Spinal cord (tissue), 10 donors: ENCODE measurements around the gene SCARF2. TPM values are rescaled to one million over a fixed set of nuclear protein-coding genes. Genes with fewer than 3 reads are reported as not detected.

Source experiments
- DNase-seq, 6 donors: peaks; one replicate each; pipeline versions ENCODE4 v3.0.0 to v3.0.0-alpha.2; 2013 to 2015; ENCODE audit warnings: low spot score in 6 of 6, low read depth in 4 of 6
- H3K27ac ChIP-seq: one replicate; pipeline ENCODE4 v1.5.1; 2013; ENCODE audit warnings: low read depth, low read length, control low read depth
- H3K27me3 ChIP-seq: one replicate; pipeline ENCODE4 v1.6.1; 2013; ENCODE audit warnings: low read length; ENCODE audit not compliant: control insufficient read depth, insufficient read depth
- H3K36me3 ChIP-seq: one replicate; pipeline ENCODE4 v1.6.1; 2013; ENCODE audit warnings: low read length; ENCODE audit not compliant: control insufficient read depth, insufficient read depth
- H3K4me1 ChIP-seq: one replicate; pipeline ENCODE4 v1.6.1; 2013; ENCODE audit warnings: low read length; ENCODE audit not compliant: control insufficient read depth, insufficient read depth
- H3K4me3 ChIP-seq: one replicate; pipeline ENCODE4 v1.5.1; 2013; ENCODE audit warnings: low read depth, low read length, control low read depth
- H3K9me3 ChIP-seq: one replicate; pipeline ENCODE4 v1.6.1; 2013; ENCODE audit warnings: low read length; ENCODE audit not compliant: control insufficient read depth, insufficient read depth
- WGBS: methylation state at CpG from one replicate; pipeline ENCODE4 v1.1.5; 2013; ENCODE audit warnings: missing lambda C conversion rate; ENCODE audit not compliant: insufficient coverage; 5-methylcytosine and 5-hydroxymethylcytosine counted together
- polyA plus RNA-seq, 2 donors: library from polyadenylated mRNA; unstranded; fragments of 120-200 nt; gene quantifications; one replicate each; pipeline ENCODE4 v1.2.1, GENCODE V29; 2013; ENCODE audit not compliant: insufficient read length in 2 of 2
- total RNA-seq, 2 donors: library from RNA; depleted of rRNA in 1 of 2; stranded (reverse); fragments of 120-200 nt in 1 of 2; fragments of >200 nt in 1 of 2; gene quantifications; one replicate each; pipeline versions ENCODE4 v1.2.3 to v1.2.4, GENCODE V29; 2013 to 2014
- donor health status: healthy.

The SCARF2 gene
- total and polyA plus RNA-seq, 4 donors, result 5.7 to 21.8 (median 12.9) TPM

DNA sequence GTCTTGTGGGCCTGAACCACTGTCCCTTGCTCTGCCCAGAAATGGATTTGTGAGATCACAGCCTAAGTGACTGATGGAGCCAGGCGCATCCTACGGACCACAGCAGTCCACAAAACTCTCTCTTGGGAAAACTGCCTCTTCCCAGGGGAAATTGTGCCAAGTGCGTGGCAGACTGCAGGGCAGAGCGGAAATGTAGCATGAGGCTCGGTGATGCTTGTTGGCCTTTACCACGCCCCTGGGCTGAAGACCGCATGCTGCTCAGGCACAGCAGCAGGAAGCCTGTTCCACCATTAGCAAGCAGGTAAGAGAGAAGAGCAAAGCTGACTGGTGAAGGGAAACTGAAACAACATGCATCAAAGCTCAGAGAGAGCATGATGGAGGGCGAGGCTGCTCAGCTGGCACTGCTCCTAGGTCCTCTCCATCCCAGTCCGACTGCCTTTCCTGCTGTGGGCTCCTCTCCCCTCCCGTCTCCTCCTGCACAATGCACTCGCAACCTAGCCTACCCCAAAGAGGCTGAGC is 26.5 kb upstream of the SCARF2 start:
- Histone ChIP-seq H3K27me3 (no peaks in the 10 kb centered on the region), H3K27ac (no peak overlapping the region), H3K4me3 (no peak overlapping the region), H3K4me1 (peaks cover 6% of the 10 kb centered on the region), H3K36me3 (peaks cover 51% of the 10 kb centered on the region), H3K9me3 (no peaks in the 10 kb centered on the region)
- DNase-seq, result no peak
- 88% methylated on average over 9 of the region's 11 CpGs for WGBS

DNA sequence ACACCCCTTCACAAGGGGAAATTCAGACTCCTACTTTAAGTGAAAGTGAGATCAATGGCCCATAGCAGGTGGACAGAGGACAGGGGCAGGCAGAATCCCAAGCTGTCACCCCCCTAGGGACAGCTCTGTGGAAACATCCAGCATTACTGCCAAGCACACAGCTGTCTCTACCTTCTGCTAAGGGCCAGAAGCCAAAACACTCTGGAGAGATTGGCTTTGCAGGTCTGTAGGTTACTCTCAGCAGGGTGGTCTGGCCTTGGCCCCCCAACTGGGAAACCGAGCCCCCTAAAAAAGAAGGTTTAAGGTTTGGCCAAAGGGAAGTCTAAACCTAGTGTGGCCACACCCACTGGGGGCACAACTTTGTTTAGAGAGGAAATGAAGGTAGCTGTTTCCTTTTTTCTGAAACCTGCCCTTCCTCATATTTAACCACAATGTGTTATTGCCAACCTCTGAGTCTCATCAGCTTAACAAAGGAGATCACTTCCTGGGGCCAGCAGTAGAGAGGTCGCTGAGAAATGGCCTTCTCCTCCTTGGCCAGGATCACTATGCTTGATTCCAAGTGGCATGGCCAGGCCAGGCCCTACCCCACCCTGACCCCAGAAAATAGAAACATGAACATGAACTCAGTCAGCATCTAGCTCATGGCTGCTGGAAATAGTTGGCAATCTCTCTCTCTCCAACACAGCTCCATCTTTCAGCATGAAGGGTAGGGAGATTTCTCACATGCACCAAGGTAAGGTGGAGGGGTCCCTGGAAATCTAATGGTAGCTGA is 25.9 kb upstream of the SCARF2 start:
- WGBS, result 67% methylated on average over 1 of the region's 2 CpGs
- Histone ChIP-seq H3K9me3 (no peaks in the 10 kb centered on the region), H3K27me3 (no peaks in the 10 kb centered on the region), H3K4me3 (no peak overlapping the region), H3K27ac (no peak overlapping the region), H3K4me1 (peaks cover 9% of the 10 kb centered on the region), H3K36me3 (peaks cover 51% of the 10 kb centered on the region)
- DNase-seq, result no peak

DNA sequence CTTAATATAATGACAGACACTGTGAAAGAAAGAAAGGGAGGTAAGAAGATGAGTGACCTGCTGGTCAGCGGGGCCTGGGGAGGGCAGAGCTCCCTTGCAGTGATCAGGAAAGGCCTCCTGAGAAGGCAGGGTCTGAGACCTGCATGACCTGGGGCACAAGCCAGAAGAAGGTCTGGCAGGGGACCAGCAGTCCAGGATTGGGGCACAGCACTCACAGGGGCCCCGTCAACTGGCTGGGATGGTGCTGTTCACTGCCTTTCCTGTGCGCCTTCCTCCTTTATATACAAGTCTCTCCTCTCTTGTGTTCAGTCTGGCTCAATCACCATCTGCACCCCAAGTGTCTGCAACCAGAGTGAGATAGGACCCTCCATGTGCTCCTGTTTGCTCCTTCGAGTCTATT is 22.2 kb upstream of the SCARF2 start:
- peaks cover 46% of the 10 kb centered on the region for H3K36me3 ChIP-seq

DNA sequence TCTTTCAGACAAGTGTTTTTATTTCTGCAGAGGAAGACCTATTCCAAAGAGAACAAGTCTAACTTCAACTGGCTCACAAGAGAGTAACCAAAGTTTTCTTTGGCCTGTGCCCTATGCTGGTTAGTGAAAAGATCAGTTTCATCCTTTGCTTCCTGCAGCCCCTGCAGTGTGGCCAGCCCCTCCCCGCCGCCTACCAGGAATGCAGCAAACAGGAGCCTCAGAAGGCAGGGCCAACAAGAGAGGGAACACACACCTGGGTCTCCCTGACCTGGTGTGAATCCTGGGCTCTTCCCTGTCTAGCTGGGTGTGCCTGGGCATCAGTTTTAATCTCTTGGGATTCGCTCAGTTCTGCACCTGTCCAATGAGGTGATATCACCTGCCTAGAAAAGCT is 21.5 kb upstream of the SCARF2 start:
- Histone ChIP-seq H3K36me3 (peaks cover 39% of the 10 kb centered on the region), H3K27ac (no peak overlapping the region), H3K4me1 (peaks cover 15% of the 10 kb centered on the region), H3K9me3 (no peaks in the 10 kb centered on the region), H3K4me3 (no peak overlapping the region), H3K27me3 (no peaks in the 10 kb centered on the region)
- 87% methylated on average over 3 of the region's 3 CpGs for WGBS
- DNase-seq, result peak in 1 of 6 donors; percentile 45

More for the DNA sequence above, 22.2 kb upstream of the SCARF2 start:
- Histone ChIP-seq H3K4me1 (peaks cover 16% of the 10 kb centered on the region), H3K27me3 (no peaks in the 10 kb centered on the region), H3K4me3 (no peak overlapping the region), H3K9me3 (no peaks in the 10 kb centered on the region), H3K27ac (no peak overlapping the region)
- WGBS, result 76% methylated on average over 4 of the region's 4 CpGs
- DNase-seq, result no peak

DNA sequence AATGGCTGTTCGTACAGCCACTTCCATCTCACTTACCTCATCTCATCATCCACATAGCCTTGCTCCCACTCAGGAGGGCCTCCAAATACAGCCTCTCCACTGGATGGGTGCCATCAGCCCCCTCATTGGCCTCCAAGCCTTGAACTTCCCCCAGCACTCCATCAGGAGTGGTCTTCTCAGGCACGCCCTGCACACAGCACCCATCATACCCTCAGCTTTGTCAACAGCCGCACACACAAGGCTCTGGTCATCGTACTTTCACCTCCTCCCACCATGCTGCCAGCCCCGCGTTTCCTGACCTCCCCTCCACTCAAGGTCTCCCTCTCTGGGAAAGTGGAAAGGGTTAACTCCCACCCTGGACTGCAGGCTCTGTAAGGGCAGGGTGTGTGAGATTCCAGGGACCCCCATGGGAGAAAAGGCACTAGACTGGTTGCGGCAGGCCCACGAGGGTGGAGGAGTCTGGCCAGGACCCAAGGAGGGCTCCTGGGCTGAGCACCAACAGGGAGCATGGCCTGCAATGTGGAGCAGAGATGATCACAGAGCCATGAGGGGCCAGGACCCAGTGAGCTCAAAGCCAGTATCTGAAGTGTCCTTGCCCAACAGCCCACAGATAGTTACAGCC is 21.0 kb upstream of the SCARF2 start:
- H3K36me3 ChIP-seq, result peaks cover 35% of the 10 kb centered on the region
- H3K27me3 ChIP-seq, result no peaks in the 10 kb centered on the region
- H3K4me3 ChIP-seq, result no peak overlapping the region
- no peak for DNase-seq
- H3K4me1 ChIP-seq, result peaks cover 10% of the 10 kb centered on the region
- no peaks in the 10 kb centered on the region for H3K9me3 ChIP-seq
- H3K27ac ChIP-seq, result no peak overlapping the region
- WGBS, result 49% methylated on average over 3 of the region's 8 CpGs

DNA sequence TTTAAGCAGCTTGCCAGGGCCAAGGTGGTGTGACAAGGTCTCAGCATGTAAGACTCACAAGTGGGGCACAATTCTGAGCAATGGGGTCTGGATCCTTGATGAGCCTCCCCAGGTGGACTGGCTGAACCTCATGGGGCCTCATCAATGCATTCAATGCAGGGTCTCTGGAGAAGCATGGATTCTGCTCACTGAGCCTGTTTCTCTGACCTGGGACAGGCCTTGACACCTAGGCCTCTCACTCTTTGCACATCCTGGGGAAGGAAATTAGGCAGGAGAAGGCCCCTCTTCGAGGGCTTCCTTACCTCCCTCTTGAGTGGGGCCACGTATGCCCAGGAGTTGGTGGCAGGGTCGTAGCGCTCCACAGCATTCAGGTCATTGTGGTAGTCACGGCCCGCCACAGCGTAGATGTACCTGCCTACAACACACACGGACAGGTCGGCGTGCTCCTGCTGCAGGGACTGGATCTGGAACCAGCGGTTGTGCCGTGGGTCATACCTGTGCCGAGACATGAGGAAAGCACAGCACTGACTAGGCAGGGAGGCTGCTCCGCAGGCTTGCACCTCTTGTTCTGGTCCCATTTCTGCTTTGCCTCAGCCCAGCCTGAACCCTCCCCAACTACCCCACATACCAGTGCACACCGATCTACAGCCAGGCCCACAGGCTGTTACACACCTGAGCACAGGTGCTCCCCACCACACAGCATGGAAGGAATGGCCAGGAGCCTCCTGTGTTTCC is 20.0 kb upstream of the SCARF2 start:
- DNase-seq, result no peak
- 98% methylated on average over 15 of the region's 15 CpGs for WGBS
- H3K4me3 ChIP-seq, result no peak overlapping the region
- H3K27me3 ChIP-seq, result no peaks in the 10 kb centered on the region
- H3K4me1 ChIP-seq, result peaks cover 10% of the 10 kb centered on the region
- H3K9me3 ChIP-seq, result no peaks in the 10 kb centered on the region
- H3K36me3 ChIP-seq, result peaks cover 30% of the 10 kb centered on the region
- H3K27ac ChIP-seq, result no peak overlapping the region

DNA sequence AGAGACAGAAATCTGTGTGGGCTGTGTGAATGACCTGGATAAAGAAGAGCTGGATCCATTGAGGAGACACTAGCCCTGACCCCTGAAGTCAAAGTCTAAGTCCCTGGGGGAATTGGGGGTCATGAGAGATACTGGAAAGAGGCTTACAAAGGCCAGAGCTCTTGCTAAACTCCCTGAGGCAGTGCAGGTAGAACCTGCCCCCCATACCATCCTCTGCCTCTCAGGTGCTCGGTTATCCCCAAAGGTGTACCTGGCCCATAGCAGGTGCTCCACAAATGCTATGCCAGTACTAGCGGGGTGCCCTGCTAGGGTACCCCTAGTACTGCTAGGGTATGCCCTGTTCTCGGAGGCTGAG is 19.1 kb upstream of the SCARF2 start:
- no peaks in the 10 kb centered on the region for H3K9me3 ChIP-seq
- 97% methylated on average over 3 of the region's 3 CpGs for WGBS
- peaks cover 30% of the 10 kb centered on the region for H3K36me3 ChIP-seq
- H3K4me3 ChIP-seq, result no peak overlapping the region
- no peak for DNase-seq
- no peaks in the 10 kb centered on the region for H3K27me3 ChIP-seq
- H3K27ac ChIP-seq, result peak overlapping the region; percentile 13
- peaks cover 10% of the 10 kb centered on the region for H3K4me1 ChIP-seq

DNA sequence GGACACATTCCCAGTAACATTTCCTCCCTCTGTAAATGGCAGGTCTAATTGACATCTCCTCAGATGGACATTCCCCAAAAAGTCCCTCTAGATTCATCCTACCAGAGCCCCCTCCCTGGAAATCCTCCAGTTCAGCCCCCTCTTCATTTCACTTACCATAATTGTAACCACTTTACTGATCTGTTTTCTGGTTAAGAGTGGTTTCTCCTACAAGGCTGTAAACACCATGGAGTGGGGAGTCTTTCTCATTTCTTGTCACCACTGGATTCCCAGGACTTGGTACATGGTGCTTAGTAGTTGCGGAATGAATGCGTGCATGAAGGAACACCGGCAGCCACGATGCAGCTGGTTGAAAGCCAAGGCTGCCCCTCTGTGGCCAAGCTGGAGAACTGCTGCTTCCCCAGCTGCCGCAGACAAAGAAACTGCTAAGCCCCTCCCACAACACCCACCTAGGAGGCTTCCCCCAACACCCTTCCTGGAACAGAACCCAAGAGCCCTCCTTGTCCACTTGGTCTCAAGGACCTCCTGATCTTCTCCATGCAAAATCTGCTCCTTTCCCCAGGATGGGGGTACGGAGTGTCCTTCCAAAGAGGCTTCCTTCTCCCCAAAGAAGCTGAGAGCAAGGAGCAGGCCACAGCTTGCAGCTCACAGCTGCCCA is 18.6 kb upstream of the SCARF2 start:
- Histone ChIP-seq H3K9me3 (no peaks in the 10 kb centered on the region), H3K36me3 (peaks cover 30% of the 10 kb centered on the region), H3K27me3 (no peaks in the 10 kb centered on the region), H3K4me3 (no peak overlapping the region), H3K27ac (peak overlapping the region; percentile 13), H3K4me1 (peaks cover 10% of the 10 kb centered on the region)
- WGBS, result 7% methylated on average over 5 of the region's 6 CpGs
- DNase-seq, result peak; percentile 41 to 96 (median 68)

DNA sequence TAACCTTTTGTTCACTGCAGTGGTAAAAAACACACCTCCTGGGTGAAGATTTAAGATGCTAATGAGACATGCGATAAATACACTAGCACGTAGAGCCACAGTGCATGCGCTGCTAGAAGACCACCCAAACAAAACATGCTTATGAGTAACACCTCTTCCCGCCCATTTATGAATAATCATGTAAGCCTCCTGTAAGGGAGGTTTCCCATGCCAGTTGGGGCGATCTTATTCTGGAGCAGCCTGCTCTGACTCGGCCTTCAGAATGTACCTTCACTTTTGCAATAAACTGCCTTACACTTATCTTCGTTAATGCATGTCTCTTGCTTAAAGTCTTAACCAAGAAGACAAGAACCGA is 18.1 kb upstream of the SCARF2 start:
- H3K27ac ChIP-seq, result no peak overlapping the region
- no peaks in the 10 kb centered on the region for H3K9me3 ChIP-seq
- peaks cover 30% of the 10 kb centered on the region for H3K36me3 ChIP-seq
- no peak overlapping the region for H3K4me3 ChIP-seq
- WGBS, result 95% methylated on average over 4 of the region's 8 CpGs
- H3K27me3 ChIP-seq, result no peaks in the 10 kb centered on the region
- no peak for DNase-seq
- peaks cover 10% of the 10 kb centered on the region for H3K4me1 ChIP-seq
